Suppressor macrophage treated with lipopolysaccharide for 4 hours (primary cell): ENCODE data around the gene SLC6A19.

ENCODE experiments used
- DNase-seq: peaks from one replicate; pipeline ENCODE4 v3.0.0-alpha.2; 2020

SLC6A19 gene

DNA sequence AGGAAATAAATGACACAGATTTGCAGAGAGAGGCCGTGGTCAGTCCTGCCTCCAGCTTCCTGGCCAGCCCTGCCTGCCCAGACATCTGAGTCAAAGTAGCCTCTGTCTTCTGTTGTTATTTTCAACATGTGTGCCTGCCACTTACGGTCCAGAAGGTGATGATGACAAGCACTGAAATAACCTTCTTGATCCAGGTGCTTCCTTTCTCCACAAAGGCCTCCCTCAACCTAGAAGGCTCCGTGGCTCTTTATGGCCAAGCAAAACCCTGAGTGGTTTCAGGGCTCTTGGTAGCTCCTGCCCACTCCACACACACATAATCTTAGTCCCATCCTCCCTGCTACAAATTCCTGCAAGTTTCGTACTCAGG lies 34.1 kb upstream of the SLC6A19 start:
- no peak for DNase-seq

DNA sequence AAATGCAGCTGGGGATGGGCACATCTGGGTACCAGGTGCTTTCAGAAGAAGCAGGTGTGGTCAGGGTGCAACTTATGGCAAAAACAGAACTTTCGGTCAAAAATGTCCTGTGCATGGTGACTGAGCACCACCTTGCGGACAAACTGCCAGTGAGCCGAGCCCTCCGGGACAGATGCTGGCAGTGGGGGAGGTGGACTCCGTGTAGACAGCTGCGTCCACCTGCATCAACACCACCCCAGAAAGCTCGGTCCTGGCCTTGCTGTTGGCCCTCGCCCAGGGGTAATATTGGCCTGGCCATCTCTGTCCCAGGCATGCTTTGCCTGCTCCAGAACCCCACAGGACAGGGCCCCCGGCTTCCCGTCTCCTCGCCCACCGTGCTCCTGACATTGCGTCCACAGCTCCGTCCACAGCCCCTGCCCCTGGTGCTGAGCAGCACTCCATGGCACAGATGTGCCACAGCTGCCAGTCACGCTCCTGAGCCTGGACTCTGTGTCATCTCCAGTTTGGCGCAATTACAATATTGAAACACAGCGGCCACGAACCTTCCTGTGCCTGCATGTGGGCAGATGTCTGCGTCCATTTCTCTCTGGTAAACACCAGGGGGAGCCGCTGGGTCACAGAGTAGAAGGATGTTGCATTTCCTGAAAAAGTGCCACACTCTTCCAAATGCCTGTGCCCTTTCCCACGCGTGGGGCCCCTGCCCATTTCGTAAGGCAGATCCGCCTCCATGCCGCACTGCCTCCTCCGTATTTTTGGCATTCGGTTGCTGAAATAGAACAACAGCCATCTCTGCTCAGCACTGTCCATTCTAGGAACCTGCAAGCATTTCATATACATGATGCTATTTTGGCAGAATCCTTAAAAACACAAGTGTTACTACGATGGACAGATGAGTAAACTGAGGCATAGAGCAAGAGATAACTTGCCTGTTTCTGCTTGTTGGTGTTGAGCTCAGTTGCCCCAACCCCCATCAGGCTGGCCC lies 33.4 kb upstream of the SLC6A19 start:
- peak; percentile 85 for DNase-seq

DNA sequence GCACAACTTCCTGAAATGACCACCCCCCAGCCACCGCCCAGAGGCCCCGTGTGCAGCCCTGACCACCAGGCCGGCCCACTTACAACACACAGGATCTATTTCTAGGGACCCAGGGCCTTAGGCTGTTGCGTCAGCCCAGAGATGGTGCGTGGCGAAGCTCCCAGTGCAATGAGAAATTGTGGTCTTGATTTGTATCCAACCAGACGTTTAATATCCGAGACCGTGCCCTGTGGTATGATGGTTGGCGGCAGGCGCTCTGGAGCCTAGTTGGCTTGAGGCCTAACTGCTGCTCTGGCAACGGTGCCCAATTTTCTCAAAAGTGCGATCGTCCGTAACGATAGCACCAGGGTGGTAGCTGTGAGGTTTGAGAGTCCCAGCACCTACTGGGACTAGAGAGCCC lies 32.6 kb upstream of the SLC6A19 start:
- DNase-seq: no peak

DNA sequence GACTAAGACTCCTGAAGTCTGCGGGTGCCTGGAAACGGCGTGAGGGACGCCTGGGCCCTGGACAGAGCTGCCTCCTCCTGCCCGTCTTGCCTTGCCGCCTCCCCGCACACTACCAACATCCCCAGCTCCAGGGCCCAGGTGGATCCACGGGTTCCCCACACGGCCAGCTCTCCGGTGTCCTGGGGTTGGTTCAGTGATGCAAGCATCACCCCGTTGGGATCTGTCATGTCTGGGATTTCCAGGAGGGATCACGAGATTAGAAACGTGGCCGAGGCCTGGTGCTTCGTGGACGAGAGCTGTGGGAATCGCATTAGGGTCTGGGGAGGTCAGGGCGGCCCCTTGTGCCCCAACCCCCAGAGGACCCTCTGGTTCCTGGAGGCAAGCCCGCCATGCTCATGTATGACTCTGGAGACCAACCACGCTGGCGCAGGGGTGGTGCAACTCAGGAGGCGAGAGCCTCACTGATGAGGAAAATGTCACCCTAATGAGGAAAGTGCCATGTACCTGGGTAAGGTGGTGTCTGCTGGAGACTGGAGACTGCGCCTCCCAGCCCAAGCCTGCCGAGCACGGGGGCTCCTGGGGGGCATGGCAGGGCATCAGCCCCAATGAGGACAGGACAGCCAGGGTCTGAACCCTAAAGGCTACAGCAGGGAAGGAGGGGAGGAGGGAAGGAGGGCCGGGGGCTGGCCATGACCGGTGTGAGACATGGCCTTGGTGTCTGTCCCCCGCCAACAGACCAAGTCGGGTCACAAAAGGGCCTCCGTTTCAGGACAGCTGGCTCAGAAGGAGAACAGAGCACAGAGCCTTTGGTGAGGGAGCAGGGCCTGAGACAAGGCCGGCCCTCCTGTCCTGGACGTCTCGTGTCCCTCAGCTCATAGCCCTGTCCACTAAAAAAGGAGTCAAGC lies 31.9 kb upstream of the SLC6A19 start:
- no peak for DNase-seq

DNA sequence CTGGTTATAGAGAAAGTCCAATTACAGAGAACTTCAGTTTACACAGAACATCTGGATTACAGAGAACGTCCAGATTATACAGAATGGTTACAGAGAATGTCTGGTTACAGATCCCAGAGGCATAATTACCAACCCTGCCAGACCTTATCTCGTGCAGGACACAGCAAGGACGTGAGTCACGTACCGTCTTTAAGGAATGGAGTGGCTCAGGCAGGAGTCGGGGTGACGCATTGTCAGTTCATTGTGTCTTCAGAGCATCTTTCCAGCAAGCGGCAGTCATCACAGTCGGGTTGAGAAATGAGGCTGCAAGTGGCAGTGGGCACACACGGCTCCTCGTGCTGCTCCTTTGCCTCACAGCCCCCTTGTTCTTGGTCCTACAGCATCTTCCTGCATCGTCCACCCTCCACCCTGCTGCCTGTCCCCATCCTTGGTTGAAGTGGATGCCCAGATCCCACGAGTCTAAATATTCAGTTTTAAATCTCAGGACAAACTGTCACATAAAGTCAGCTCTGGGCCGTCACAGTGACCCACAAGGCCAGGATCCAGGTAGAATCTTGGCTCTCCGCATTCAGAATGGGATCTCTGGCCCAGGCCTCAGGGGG lies 30.0 kb upstream of the SLC6A19 start:
- no peak for DNase-seq

DNA sequence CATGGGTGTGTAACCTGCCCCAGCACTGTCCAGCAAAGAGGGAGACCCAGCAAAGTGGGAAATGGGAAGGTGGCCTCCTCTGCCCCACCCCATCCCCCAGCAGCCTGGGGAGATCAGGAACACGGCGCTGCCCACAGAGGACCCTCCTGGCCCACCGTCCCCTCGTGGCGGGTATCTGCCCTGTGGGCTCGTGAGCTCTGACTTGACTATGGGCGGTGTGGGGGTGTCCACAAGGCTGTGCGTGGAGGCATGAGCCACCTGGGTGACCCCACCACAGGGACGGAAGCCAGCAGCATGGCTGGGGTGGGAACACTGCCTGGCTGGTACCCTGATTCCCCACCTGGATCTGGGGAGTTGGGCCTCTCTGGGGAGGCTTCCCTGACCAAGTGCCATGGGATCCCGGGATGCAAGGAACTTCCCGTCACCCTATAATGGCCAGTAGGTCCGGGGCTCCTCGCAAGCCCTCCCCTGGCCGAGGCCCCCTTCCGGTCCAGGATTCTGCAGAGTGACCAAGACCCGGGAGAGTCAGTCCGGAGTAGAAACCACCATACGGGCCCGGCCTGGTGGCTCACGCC lies 29.3 kb upstream of the SLC6A19 start:
- no peak for DNase-seq

DNA sequence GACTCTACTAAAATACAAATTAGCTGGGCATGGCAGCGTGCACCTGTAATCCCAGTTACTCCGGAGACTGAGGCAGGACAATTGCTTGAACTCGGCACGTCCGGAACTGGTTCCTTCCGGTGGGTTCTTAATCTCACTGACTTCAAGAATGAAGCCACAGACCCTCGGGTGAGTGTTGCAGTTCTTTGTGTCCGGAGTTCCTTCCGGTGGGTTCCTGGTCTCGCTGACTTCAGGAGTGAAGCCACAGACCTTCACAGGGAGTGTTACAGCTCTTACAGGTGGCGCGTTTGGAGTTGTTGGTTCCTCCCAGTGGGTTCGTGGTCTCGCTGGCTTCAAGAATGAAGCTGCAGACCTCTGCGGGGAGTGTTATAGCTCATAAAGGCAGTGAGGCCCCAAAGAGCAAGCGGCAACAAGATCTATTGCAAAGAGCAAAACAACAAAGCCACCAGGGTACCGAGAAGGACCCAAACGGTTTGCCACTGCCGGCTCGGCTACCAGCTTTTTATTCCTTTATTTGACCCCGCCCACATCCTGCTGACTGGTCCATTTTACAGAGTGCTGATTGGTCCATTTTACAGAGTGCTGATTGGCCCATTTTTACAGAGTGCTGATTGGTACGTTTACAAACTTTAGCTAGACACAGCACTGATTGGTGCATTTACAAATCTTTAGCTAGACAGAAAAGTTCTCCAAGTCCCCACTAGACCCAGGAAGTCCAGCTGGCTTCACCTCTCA lies 28.6 kb upstream of the SLC6A19 start:
- DNase-seq: no peak

DNA sequence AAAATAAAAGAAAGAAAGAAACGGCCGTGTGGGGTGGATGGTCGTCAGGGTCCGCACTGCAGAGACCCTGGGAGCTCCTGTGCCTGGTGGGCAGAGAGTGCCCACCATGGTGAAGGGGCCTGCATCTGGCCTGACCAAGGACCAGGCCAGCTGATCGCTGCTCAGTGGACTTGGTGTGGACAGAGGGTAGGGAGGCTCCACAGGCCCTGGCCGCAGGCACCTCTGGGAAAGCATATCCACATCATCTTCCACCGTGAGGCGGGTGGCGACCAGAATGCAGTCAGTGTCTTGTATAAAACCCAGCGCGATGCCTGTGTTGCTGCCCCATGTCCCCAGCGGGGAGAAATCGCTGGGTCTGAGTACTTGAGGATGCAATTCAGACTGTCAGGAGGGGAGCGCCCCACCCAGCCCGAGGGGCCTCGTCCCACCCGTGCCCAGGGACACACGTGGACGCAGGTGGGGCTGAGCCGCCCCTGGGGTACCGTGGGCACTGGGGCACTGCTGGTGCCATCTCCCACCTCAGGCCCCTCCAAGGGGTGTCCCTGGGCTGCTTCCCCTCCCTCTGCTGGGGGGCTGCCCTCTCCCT lies 27.8 kb upstream of the SLC6A19 start:
- no peak for DNase-seq

DNA sequence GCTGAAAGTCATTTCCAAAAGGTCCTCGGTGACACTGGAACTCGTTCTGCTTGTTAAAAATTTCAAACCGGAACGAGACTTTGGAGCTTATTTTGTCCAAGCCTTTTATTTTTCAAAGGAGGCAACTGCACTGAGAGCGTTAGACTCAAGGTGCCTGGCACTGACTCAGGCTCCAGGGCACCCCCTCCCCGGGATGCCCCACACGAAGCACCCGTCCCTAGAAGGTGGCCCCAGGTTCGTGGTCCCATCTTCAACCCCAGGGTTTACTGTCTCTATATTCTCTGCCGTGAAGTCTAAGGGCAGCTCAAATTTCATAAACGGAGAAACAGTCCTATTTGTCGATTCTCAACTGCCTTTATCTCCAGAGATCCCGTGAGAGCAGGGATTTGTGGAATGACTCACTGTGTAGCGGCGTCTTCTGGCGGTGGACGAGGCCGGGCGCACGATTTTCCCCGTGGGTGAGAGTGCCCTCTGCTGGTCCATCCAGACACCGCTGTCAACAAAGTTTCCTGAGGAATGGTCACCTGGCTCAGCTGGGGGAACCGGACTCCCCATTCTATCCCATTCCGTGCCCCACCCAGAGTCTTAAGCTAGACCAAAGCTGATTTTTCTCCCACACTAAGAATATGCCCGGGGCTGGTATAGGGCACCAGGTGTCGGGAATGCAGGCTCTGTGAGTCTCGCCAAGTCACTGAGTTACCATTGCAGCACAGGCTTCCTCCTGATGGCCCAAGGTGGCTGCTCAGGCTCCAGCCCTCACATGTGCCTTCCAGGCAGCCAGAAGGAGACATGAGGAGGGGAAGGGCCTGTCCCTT lies 27.1 kb upstream of the SLC6A19 start:
- peak; percentile 70 for DNase-seq

DNA sequence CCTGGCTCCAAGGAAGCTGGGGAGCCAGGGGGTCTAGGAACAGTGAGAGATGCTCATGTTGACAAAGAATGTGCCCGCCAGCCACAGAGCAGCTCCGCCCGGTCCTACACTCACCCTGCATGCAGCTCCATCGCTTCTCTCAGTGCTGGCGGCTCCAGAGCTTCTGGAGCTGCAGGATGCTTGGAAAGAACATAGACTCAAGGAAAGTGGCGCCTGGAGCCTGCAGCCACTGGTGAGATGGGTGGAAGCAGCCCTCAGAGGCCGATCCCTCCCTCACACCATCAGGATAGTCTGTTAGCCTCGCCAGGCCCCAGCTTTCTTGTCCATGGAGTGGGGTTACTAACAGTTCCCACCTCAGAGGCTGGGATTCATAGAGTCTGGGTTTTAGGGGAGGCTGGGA lies 26.4 kb upstream of the SLC6A19 start:
- no peak for DNase-seq

DNA sequence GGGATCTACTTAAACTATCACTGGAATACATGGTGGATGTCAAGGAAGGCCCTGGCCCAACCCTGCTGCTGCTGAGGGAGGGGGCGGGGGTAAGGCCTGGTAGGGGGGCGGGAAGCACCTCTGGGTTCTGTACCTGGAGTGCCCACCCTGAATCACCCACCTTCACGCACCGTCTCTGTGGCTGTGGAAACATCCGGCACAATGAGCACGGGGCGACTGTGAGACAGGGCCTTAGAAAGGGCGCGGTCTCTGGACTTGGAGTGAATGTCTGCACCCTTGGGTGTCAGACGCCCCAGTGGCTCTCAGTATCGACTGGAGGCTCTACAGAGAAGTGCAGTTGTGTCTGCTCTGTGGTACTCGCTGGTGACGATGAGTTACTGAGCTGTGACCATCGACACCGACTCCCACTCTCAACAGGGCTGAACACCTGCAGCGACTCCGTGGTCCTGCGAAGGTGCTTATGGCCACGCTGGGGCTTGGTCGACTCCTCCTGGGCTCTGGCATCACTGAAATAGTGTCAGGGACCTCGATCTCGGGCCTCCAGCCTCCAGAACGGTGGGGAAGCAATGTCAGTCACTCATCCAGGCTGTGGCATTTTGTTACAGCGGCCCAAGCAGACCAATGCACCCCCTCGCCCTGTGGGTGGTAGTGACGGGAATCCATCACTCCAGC lies 25.5 kb upstream of the SLC6A19 start:
- no peak for DNase-seq

DNA sequence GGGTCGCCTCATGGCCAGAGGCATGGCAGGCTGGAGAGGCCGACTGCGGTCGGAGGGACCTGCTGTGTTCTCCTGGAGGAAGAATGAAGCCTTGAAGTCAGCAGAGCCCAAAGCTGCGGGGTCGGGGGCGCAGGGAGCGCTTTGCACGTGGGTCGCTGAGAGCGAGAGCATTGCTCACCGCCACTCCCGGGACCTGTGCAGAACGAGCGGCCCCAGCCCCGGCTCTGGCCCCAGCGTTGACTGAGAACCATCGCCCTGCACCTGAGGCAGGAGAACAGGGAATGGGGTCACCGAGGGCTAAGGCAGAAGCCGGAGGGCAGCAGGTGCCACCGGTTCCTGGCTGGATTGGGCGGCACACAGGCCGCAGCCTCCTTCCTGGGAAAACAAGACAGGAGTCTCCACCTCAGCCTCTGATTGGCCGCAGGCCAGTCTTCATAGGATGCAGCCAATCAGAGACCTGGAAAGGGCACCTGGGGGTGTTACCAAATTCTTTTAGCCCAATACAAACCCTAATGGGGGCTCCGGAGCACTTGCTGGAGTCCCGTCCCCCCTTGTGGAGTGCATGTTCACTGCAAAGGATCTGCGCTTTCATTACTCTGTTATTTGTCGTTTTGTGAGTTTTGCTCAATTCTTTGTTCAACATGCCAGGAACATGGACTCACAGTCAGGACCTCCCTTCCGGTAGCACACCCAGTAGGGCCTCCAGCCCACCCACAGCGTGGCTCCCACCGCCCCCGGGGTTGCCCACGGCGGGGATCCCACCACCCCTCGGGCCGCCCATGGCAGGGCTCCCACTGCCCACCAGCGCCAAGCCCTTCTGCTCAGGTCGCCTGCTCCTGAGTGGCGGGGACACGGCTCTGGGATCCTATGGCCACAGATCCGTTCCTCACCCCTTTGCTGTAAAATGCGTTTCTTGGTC lies 24.7 kb upstream of the SLC6A19 start:
- no peak for DNase-seq

DNA sequence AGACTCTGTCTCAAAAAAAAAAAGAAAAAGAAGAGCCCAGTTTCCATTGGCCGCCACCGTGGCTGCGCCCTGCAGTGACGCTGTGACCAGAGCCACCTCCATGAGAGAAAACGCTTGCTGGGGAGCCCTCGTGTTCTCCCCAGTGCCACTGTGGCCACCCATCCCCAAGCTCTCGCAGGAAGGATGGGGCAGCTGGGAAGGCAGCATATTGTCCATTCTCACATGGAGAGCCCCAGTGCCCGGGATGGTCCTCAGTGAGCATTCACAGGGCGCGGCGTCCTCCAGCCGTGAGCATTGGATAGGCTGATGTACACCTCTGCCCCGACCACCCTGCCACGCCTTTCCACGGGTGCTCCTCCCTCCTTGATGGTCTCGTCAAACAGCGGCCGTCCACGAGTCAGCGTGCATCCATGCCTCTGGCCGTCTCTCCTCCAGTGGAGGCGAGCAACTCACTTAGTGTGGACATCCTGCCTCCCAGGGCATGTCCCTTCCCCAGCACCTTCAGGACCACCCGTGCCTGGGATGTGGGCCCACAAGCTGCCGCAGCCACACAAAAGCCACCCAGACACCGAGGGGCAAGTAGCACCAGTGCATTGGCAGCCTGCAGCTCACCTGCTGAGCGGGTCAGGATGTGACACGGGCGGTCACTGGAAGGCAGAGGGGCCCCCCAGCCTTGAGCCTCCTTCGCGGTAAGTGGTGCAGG lies 23.4 kb upstream of the SLC6A19 start:
- no peak for DNase-seq

DNA sequence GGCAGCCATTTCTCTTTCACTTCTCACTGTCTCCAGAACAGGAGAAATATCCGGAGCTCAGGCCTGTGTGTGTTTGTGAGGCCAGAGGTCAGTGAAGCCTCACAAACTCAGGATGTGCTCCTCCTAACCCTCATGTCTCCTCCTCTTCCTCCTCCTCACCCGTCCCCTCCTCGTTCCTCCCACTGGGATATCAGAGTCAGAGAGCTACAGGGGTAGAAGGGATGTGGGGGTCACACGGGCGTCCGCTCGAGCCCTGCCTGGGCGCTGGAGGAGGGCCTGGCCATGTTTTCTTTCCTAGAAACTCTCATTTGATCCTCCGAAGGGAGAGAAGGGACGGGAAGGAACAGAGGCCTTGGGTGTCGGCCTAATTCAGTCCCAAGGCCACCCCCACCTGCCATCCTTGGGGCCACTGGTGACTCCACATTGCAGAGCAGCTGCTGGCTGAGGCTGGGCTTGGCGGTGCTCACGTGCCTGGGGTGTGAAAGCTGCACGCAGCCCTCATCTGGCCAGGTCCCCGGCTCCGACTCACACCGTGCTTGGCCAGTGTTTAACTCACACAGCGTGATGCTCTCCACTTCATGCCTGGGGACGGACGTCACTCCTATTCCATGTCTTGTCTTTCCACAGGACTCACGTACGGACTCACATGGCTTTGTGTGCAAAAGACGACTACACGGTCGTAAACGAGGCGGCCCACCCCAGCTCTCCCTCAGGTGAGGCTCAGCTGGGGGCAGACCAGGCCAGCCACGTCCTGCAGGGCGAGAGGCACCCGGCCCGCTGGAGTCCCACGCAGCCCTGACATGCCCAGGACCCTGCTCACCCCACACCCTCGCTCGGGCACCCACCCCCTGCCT lies 22.6 kb upstream of the SLC6A19 start:
- no peak for DNase-seq

DNA sequence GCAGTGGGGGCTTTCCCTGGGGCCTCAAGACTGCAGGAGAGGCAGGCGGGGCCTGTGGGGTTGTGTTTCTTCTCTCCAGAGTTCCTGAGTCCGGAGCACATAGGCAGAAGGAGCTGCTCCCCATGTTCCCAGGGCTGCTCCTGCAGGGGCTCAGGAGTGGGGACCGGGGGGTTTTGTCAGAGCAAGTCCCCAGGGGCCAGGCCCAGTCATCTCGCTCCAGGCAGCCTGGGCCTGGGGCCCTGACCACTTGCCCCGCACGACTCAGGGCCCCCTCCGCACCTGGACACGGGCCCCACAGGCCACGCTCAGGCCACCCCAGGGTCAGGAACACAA lies 22.0 kb upstream of the SLC6A19 start:
- DNase-seq: no peak

DNA sequence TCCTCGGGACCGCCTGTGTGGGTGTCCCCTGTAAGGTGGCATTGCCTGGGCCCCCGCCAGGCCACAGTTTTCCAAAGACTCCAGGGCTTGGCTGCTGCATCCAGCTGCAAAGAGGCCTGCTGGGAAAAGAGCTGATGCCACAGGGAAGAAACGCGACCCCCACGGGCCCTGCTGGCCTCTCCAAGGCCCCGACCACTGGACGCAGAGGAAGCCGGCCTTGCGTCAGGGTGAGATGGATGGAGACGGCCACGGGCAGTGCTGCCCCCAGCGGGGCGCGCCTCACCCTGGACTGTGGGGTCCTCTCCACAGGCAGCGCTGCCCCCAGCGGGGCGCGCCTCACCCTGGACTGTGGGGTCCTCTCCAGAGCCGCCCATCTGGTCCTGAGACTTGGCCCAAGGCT lies 21.3 kb upstream of the SLC6A19 start:
- DNase-seq: no peak

DNA sequence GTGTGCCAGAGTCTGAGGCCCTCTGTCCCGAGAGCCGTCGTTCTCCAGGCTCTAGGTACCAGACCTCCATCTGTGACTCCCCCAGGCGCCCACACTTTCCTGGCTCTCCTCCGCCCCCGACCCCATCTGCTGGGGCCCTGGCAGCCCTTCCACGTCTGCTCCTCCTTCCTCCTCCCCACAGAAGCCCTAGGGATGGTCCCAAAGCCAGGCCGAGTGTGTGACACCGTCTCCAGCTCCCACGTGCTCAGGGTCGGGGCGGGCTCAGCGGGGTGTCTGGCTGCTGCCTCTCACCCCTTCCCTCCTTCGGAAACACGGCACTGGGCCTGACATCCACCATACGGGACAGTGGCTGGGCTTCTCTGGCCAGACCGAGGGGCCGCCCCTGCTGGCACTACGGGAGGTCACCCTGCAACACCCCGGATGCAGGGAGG lies 20.5 kb upstream of the SLC6A19 start:
- no peak for DNase-seq
